Erythroblast (primary cell): ENCODE measurements around the gene SPOP.

ENCODE experiments used
- GATA1 ChIP-seq: IDR thresholded peaks from 2 replicates; pipeline ENCODE4 v1.6.1; 2011; ENCODE audit warnings: low read depth, mild to moderate bottlenecking, control low read depth, low read length, moderate library complexity
- POLR2A ChIP-seq: IDR thresholded peaks from 2 replicates; pipeline ENCODE4 v1.6.1; 2011; ENCODE audit warnings: mild to moderate bottlenecking, low read length

- TF ChIP-seq POLR2A (no peak), GATA1 (no peak)
Observed at GRCh38 chr17:49578414-49578813, 99.5 kb downstream of the SPOP start.
